Measurements from ENCODE around the gene ZNF678.
"Not testable (repeated sequence)": the region's sequence is repeated elsewhere in the genome, so short reads cannot be mapped to it uniquely, and the experiment has no call there.

The ZNF678 gene

DNA sequence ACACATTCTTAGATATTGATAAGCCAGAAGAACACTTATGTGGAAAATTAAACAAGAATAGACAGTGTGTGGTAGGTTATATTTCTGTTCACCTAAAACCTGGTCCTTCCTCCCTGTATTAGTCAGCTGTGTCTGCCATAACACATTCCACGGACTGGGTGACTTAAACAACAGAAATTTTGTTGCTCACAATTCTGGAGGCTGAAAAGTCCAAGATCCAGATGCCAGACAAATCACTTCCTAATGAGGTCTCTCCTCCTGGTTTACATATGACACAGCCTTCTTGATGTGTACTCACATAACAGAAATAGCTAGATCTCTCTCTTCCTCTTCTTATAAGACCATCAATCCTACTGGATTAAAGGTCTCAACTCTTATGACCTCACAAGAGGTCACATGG, 146.1 kb downstream of the ZNF678 start:
- no peak overlapping the region for H3K27ac Mint-ChIP-seq
- no peak overlapping the region for H3K4me3 Mint-ChIP-seq
- ATAC-seq (no peak), DNase-seq (no peak)
- peaks cover 11% of the 10 kb centered on the region for H3K4me1 Mint-ChIP-seq
- H3K9me3 Mint-ChIP-seq = peaks cover 24 to 28% of the 10 kb centered on the region in 2 donors
- no peaks in the 10 kb centered on the region for H3K27me3 Mint-ChIP-seq

DNA sequence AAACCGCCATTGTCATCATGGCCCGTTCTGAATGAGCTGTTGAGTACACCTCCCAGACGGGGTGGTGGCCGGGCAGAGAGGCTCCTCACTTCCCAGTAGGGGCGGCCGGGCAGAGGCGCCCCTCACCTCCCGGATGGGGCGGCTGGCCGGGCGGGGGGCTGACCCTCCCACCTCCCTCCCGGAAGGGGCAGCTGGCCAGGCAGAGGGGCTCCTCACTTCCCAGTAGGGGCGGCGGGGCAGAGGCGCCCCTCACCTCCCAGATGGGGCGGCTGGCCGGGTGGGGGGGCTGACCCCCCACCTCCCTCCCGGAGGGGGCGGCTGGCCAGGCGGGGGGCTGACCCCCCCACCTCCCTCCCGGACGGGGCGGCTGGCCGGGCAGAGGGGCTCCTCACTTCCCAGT, 147.1 kb downstream of the ZNF678 start:
- not testable (repeated sequence) for H3K4me3 Mint-ChIP-seq, H3K27me3 Mint-ChIP-seq, ATAC-seq, DNase-seq, H3K27ac Mint-ChIP-seq
- H3K4me1 Mint-ChIP-seq = peaks cover 11% of the 10 kb centered on the region
- H3K9me3 Mint-ChIP-seq = peaks cover 31 to 36% of the 10 kb centered on the region in 2 donors

DNA sequence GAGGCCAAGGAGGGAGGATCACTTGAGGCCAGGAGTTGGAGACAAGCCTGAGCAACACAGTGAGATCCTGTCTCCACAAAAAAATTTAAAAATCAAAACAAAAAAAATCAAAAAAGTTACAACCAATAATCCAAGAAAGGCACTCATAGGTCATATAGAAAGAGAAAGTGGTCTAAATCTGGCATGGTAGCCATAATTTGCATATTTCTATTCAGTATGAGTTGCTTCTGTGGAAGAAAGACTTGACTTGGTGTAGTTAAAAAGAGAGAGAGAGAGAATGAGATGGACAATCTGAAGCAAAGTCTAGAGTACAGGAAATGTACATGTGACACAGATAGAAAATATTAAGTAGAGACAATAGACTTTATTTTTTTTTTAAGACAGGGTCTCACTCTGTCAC, 149.3 kb downstream of the ZNF678 start:
- no peak overlapping the region for H3K27ac Mint-ChIP-seq
- DNase-seq (no peak), ATAC-seq (no peak)
- peaks cover 40 to 55% of the 10 kb centered on the region in 2 donors for H3K9me3 Mint-ChIP-seq
- H3K4me3 Mint-ChIP-seq = no peak overlapping the region
- no peaks in the 10 kb centered on the region for H3K27me3 Mint-ChIP-seq
- peaks cover 8% of the 10 kb centered on the region for H3K4me1 Mint-ChIP-seq

DNA sequence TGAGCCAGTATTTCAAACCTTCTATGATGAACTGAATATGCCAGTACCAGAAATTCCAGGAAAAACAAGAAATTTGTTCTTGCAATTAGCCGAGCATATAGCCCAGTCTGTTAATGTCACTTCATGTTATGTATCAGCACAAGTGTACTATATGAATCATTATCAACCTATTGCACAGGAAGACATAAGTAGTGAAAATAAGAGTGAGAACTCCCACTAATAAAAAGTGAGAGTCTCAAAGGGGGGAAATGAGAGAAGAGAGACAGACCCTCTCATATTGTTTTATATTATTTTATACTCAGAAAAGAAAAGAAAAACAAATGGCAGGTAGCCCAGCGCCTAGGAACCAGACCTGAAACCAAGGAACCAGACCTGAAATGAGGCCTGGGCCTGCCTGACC, 155.6 kb downstream of the ZNF678 start:
- Mint-ChIP-seq H3K27ac (no peak overlapping the region), H3K27me3 (no peaks in the 10 kb centered on the region), H3K4me3 (no peak overlapping the region), H3K9me3 (peaks cover 62 to 85% of the 10 kb centered on the region in 2 donors), H3K4me1 (no peaks in the 10 kb centered on the region)
- DNase-seq (no peak), ATAC-seq (no peak)

DNA sequence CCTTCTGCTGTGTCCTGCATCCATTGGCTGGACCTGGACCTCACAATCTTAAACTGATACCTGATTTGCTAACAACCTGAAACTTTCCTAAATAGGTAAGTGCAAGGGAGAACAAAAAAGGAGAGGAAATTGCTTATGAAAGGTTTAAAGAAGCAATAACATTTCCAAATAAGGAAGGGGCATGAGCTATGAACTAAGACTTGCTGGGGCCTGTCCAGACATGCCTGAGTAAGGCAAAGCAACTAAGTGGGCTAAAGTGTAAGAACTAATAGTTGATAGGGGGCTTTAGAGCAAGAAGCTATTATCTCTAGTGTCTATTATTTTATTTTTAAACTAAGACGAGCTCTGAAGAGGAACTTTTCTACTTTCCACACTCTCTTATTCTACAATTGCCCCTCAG, 160.1 kb downstream of the ZNF678 start:
- Mint-ChIP-seq H3K4me1 (peaks cover 9% of the 10 kb centered on the region), H3K4me3 (no peak overlapping the region), H3K27me3 (peaks cover 7% of the 10 kb centered on the region), H3K27ac (no peak overlapping the region), H3K9me3 (peaks cover 46 to 58% of the 10 kb centered on the region in 2 donors)
- ATAC-seq = no peak
- DNase-seq = no peak

DNA sequence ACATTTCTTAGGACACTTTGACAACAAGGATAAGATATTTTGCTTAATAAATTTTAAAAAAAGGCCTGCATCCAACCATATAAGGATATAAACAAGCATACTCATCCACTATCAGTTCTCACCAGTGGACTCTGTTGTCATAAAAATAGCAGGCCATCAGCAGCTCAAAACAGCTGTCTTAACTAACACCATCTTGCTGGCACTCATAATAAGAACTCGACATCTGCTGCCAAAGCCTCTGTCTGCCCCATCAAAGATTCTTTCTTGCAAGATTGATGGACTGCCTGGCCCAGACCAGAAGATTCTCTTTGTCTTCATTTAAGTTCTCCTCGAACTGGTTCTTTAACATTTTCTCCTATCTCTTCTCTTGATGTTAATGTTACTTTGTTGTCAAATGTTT, 161.7 kb downstream of the ZNF678 start:
- peaks cover 7% of the 10 kb centered on the region for H3K27me3 Mint-ChIP-seq
- no peak overlapping the region for H3K4me3 Mint-ChIP-seq
- H3K27ac Mint-ChIP-seq = no peak overlapping the region
- DNase-seq (no peak), ATAC-seq (no peak)
- H3K9me3 Mint-ChIP-seq = peaks cover 40 to 46% of the 10 kb centered on the region in 2 donors
- H3K4me1 Mint-ChIP-seq = peaks cover 24% of the 10 kb centered on the region

DNA sequence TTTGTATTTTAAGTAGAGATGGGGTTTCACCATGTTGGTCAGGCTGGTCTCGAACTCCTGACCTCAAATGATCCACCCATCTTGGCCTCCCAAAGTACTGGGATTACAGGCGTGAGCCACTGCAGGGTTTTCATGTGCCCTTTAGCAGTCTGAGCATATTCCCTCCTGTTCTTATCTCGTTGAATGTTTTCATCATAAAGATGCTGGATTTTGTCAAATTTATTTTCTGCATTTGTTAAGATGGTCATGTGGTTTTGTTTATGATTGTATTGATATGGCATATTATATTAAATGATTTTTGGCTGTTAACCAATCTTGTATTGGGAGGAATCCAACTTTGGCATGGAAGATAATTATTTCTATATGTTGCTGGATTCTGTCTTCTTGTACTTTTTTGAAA, 163.0 kb downstream of the ZNF678 start:
- peaks cover 28 to 33% of the 10 kb centered on the region in 2 donors for H3K9me3 Mint-ChIP-seq
- H3K4me1 Mint-ChIP-seq = peaks cover 29% of the 10 kb centered on the region
- H3K27me3 Mint-ChIP-seq = peaks cover 7% of the 10 kb centered on the region
- no peak overlapping the region for H3K4me3 Mint-ChIP-seq
- DNase-seq (no peak), ATAC-seq (no peak)
- H3K27ac Mint-ChIP-seq = no peak overlapping the region
